Spleen (tissue), 11 donors: ENCODE results near the gene RAB40C. TPM values are rescaled to one million over a fixed set of nuclear protein-coding genes. Genes with fewer than 3 reads are reported as not detected.

ENCODE experiments used
- DNase-seq: peaks from one replicate; pipeline ENCODE4 v3.0.0-alpha.2; 2020
- H3K27ac ChIP-seq, 8 donors: fragments of 200-600 bp; sonication (generic) in 7 of 8; 1 replicate in 4 of 8; 2 replicates in 4 of 8; pipeline versions ENCODE4 v1.5.0 to v1.8.0; 2016 to 2021; ENCODE audit warnings: inconsistent platforms in 4 of 8, mild to moderate bottlenecking in 4 of 8, moderate library complexity in 1 of 8
- H3K27me3 ChIP-seq, 7 donors: fragments of 200-600 bp; sonication (generic) in 6 of 7; replicated peaks in 1 of 7; 1 replicate in 4 of 7; 2 replicates in 3 of 7; pipeline versions ENCODE4 v1.5.0 to v1.8.0; 2016 to 2021; ENCODE audit warnings: inconsistent platforms in 3 of 7, mild to moderate bottlenecking in 1 of 7
- H3K36me3 ChIP-seq, 6 donors: fragments of 200-600 bp; sonication (generic) in 5 of 6; 1 replicate in 4 of 6; 2 replicates in 2 of 6; pipeline versions ENCODE4 v1.5.0 to v1.8.0; 2016 to 2021; ENCODE audit warnings: inconsistent platforms in 2 of 6
- H3K4me1 ChIP-seq, 6 donors: fragments of 200-600 bp; sonication (generic) in 5 of 6; 1 replicate in 3 of 6; 2 replicates in 3 of 6; pipeline versions ENCODE4 v1.5.0 to v1.8.0; 2016 to 2021; ENCODE audit warnings: inconsistent platforms in 3 of 6
- H3K4me3 ChIP-seq, 8 donors: fragments of 200-600 bp; sonication (generic) in 7 of 8; 1 replicate in 4 of 8; 2 replicates in 4 of 8; pipeline versions ENCODE4 v1.5.0 to v1.8.0; 2016 to 2021; ENCODE audit warnings: inconsistent platforms in 4 of 8, mild to moderate bottlenecking in 4 of 8, moderate library complexity in 2 of 8
- H3K9me3 ChIP-seq, 8 donors: fragments of 200-600 bp; sonication (generic) in 7 of 8; 1 replicate in 4 of 8; 2 replicates in 4 of 8; pipeline versions ENCODE4 v1.5.0 to v1.8.0; 2016 to 2021; ENCODE audit warnings: inconsistent platforms in 4 of 8
- POLR2A ChIP-seq, 3 donors: fragments of 450-650 bp; IDR thresholded peaks; one replicate each; pipeline ENCODE4 v1.5.1; 2017; ENCODE audit warnings: antibody characterized with exemption in 3 of 3, mild to moderate bottlenecking in 1 of 3
- POLR2AphosphoS5 ChIP-seq, 3 donors: sonication (generic); formaldehyde crosslinking; IDR thresholded peaks; one replicate each; pipeline ENCODE4 v1.5.1; 2017; ENCODE audit warnings: antibody characterized with exemption in 3 of 3
- WGBS, 5 donors: extraction: QIAGEN DNeasy Blood & Tissue Kit in 3 of 5; methylation state at CpG; one replicate each; pipeline versions ENCODE4 v1.1.5 to v1.1.7; 2013 to 2018; 5-methylcytosine and 5-hydroxymethylcytosine counted together
- intact Hi-C: fragments of 100-400 bp; cut with DNase I; formaldehyde crosslinking; loops from one replicate; pipeline ENCODE4 v1.15.0; 2023; ENCODE audit warnings: low total_unique reads
- polyA plus RNA-seq, 3 donors: library from polyadenylated mRNA; stranded (reverse); fragments of 200-250 nt; gene quantifications; one replicate each; pipeline ENCODE4 v1.2.1, GENCODE V29; 2013
- total RNA-seq, 7 donors: library from RNA; depleted of rRNA in 3 of 7; stranded (reverse); fragments of >200 nt in 3 of 7; fragmentation: NEBNext Ultra II Directional in 4 of 7; extraction: Animal tissue kit (Norgen Biotek cat#: 25700) in 4 of 7; gene quantifications; one replicate each; pipeline versions ENCODE4 v1.1.0 to v1.2.1, GENCODE V29; 2016 to 2021
- TF ChIP-seq, protein P1 (sequence below), 11 experiments: fragments of 200-600 bp in 7 of 11; fragments of 450-650 bp in 4 of 11; sonication (generic) in 4 of 11; IDR thresholded peaks in 8 of 11; conservative IDR thresholded peaks in 3 of 11; 1 replicate in 7 of 11; 2 replicates in 4 of 11; pipeline versions ENCODE4 v1.4.0 to v1.8.0; 2016 to 2021; ENCODE audit warnings: antibody characterized with exemption in 11 of 11, inconsistent platforms in 4 of 11, mild to moderate bottlenecking in 1 of 11
- donor health status: healthy with polysubstance abuse.
- donor health status: DM: no; HTN: no; CAD: no; lungs with moderate emphysema.
- donor health status: DM: no; HTN: no; CAD: no.
- donor health status: Bipolar disorder and iron deficiency.
- donor health status: healthy.
- donor health status: DM: no; HTN: no; CAD: no.
- donor health status: DM: yes; HTN: yes; CAD: no.

The RAB40C gene
- total and polyA plus RNA-seq, 10 donors, result 8.1 to 21.6 (median 15.2) TPM

DNA sequence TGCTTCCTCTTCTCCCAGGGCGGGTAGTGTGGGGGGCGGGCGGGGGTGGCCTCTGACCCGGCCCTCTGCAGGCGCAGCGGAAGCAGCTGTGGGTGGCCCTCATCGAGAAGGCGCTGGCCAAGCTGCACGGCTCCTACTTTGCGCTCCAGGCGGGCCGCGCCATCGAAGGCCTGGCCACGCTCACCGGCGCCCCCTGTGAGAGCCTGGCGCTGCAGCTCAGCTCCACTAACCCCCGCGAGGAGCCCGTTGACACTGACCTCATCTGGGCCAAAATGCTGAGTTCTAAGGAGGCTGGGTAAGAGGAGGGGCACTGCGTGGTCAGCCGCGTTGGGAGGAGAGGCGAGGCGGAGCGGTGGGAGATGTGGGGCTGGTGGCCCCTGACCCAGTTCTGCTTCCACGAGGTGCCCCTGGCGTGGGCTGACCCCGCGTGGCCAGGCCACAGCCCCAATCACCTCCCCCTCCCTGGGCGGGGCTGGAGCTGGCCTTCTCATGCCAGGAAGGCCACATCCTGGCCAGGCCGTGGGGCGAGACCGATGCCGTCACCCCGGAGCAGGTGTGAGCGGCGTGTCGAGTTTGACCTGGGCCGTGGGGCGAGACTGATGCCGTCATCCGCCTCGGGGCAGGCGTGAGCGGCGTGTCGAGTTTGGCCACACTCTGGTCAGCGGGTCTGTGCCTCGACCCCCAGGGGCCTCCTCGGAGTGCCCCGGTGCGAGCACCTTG is 40.2 kb upstream of the RAB40C start:
- H3K4me1 ChIP-seq, result peaks cover 4 to 43% (median 17%) of the 10 kb centered on the region in 6 donors
- no peak overlapping the region for H3K27ac ChIP-seq
- TF ChIP-seq, protein P1, sequence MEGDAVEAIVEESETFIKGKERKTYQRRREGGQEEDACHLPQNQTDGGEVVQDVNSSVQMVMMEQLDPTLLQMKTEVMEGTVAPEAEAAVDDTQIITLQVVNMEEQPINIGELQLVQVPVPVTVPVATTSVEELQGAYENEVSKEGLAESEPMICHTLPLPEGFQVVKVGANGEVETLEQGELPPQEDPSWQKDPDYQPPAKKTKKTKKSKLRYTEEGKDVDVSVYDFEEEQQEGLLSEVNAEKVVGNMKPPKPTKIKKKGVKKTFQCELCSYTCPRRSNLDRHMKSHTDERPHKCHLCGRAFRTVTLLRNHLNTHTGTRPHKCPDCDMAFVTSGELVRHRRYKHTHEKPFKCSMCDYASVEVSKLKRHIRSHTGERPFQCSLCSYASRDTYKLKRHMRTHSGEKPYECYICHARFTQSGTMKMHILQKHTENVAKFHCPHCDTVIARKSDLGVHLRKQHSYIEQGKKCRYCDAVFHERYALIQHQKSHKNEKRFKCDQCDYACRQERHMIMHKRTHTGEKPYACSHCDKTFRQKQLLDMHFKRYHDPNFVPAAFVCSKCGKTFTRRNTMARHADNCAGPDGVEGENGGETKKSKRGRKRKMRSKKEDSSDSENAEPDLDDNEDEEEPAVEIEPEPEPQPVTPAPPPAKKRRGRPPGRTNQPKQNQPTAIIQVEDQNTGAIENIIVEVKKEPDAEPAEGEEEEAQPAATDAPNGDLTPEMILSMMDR (IDR thresholded peaks at IDR 0.05 in 8 of 11, conservative IDR thresholded peaks at IDR 0.05 in 3 of 11), result no peak
- TF ChIP-seq POLR2AphosphoS5 (IDR thresholded peaks at IDR 0.05) (no peak), POLR2A (IDR thresholded peaks at IDR 0.05) (no peak)
- intact Hi-C loops, result no loop called here
- no peaks in the 10 kb centered on the region for H3K27me3 ChIP-seq
- H3K9me3 ChIP-seq, result no peaks in the 10 kb centered on the region
- no peak overlapping the region for H3K4me3 ChIP-seq
- peaks cover 0 to 94% (median 51%) of the 10 kb centered on the region in 6 donors for H3K36me3 ChIP-seq
- 89 to 94% (median 91%) methylated on average over 16 to 54 of the region's 54 CpGs for WGBS, 5 donors
- DNase-seq, result no peak

DNA sequence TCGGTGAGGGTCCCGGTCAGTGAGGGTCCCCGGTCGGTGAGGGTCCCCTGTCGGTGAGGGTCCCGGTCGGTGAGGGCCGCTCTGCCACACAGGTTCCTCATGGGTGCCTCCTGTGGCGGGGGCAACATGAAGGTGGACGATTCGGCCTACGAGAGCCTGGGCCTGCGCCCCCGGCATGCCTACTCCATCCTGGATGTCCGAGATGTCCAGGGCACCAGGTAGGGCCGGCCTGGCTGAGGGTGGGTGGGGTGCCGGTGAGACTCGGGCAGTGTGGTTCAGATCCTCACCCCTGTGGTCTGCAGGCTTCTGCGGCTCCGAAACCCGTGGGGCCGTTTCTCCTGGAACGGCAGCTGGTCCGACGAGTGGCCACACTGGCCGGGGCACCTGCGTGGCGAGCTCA is 38.7 kb upstream of the RAB40C start:
- H3K36me3 ChIP-seq, result peaks cover 0 to 80% (median 51%) of the 10 kb centered on the region in 6 donors
- WGBS, 5 donors, result 95 to 98% (median 97%) methylated on average over 7 to 28 of the region's 28 CpGs
- intact Hi-C loops, result no loop called here
- H3K27me3 ChIP-seq, result no peaks in the 10 kb centered on the region
- TF ChIP-seq, protein P1 (IDR thresholded peaks at IDR 0.05 in 8 of 11, conservative IDR thresholded peaks at IDR 0.05 in 3 of 11), result no peak
- TF ChIP-seq POLR2A (IDR thresholded peaks at IDR 0.05) (no peak), POLR2AphosphoS5 (IDR thresholded peaks at IDR 0.05) (no peak)
- H3K9me3 ChIP-seq, result no peaks in the 10 kb centered on the region
- H3K4me1 ChIP-seq, result peaks cover 4 to 39% (median 16%) of the 10 kb centered on the region in 6 donors
- H3K27ac ChIP-seq, result no peak overlapping the region
- no peak overlapping the region for H3K4me3 ChIP-seq
- DNase-seq, result no peak

DNA sequence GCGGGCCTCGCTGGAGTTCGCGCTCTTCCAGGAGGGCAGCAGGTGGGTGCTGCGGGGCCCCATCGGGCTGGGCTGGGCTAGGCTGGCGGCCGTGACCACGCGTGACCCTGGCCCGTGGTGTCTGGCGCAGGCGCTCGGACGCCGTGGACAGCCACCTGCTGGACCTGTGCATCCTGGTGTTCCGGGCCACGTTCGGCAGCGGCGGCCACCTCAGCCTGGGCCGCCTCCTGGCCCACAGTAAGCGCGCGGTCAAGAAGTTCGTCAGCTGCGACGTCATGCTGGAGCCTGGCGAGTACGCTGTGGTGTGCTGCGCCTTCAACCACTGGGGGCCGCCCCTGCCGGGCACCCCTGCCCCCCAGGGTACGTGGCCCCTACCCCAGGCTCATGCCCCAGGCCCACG is 37.7 kb upstream of the RAB40C start:
- Histone ChIP-seq H3K36me3 (peaks cover 0 to 70% (median 51%) of the 10 kb centered on the region in 6 donors), H3K27ac (no peak overlapping the region), H3K27me3 (peaks cover 0 to 5% (median 0%) of the 10 kb centered on the region in 7 donors), H3K4me1 (peaks cover 0 to 29% (median 9%) of the 10 kb centered on the region in 6 donors), H3K4me3 (no peak overlapping the region), H3K9me3 (no peaks in the 10 kb centered on the region)
- WGBS, 5 donors, result 94 to 97% (median 96%) methylated on average over 17 to 35 of the region's 35 CpGs
- TF ChIP-seq POLR2AphosphoS5 (IDR thresholded peaks at IDR 0.05) (peak in 1 of 3 donors; percentile 29), POLR2A (IDR thresholded peaks at IDR 0.05) (no peak)
- TF ChIP-seq, protein P1 (IDR thresholded peaks at IDR 0.05 in 8 of 11, conservative IDR thresholded peaks at IDR 0.05 in 3 of 11), result no peak
- DNase-seq, result no peak
- intact Hi-C loops, result no loop called here

DNA sequence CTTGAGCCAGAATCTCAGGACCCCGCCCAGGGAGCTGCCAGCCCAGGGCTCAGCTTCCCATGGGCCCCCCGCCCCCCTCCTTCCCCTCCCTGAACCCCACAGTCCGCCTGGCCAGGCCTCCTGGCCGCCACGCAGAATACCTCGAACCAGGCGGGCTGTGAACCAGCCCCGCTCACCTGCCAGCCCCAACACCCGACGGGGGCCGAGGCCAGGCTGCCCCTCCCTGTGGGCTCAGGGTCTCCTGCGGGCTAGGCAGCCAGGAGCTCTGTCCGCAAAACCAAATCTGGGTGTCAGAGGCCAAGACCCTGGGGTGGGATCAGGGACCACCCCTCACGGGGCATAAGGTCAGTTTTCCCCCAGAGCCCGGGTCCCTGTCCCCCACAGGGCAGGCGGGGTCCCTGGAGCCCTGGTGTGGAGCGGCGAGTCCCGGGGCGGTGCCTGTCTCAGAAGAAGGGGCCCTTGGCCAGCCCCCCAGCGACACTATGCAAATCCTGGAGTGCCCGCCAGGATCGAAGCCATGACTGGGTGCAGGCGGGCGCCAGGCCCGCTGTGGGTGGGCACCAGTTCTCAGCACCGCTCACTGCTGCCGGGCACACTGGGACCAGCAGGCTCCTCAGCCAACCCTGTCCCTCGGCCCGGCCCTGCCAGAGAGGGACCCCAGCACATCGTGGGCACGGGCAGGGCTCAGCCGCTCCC is 36.1 kb upstream of the RAB40C start:
- Histone ChIP-seq H3K9me3 (no peaks in the 10 kb centered on the region), H3K27me3 (peaks cover under 1 to 20% (median 5%) of the 10 kb centered on the region in 7 donors), H3K4me3 (no peak overlapping the region), H3K4me1 (peaks cover 0 to 13% (median under 1%) of the 10 kb centered on the region in 6 donors), H3K27ac (no peak overlapping the region), H3K36me3 (peaks cover 0 to 54% (median 42%) of the 10 kb centered on the region in 6 donors)
- no peak for DNase-seq
- TF ChIP-seq POLR2A (IDR thresholded peaks at IDR 0.05), result no peak
- TF ChIP-seq POLR2AphosphoS5 (IDR thresholded peaks at IDR 0.05), result no peak
- TF ChIP-seq, protein P1 (IDR thresholded peaks at IDR 0.05 in 8 of 11, conservative IDR thresholded peaks at IDR 0.05 in 3 of 11), result no peak
- intact Hi-C loops, result no loop called here
- 92 to 95% (median 93%) methylated on average over 15 to 33 of the region's 33 CpGs for WGBS, 5 donors
